ENCODE results near the gene CASK.

Gene CASK

DNA sequence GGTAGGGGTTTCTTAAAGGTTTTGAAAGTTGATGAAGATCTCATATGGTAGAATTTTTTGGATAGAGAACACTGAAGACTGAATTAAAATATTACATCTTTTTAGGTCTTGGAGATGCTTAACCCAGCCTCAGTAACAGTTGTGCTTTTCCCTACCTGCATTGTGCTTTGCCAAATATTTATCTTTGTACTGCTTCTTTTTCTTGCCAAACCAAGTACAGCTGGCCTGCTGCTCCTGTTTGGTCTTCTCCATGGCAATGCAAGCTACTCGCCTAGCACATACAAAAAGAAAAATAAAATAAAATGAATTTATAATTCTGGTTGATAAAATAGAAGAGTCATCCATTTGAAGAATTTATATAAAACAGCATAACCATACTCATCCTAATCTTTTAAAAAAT lies 380.8 kb downstream of the CASK start:
- no peak overlapping the region for H3K4me3 ChIP-seq (ENCODE audit: low read depth in 1 of 2, low read length in 2 of 2)
- H3K4me1 ChIP-seq (ENCODE audit: control insufficient read depth in 1 of 2, insufficient read depth in 2 of 2, low read length in 2 of 2) = no peaks in the 10 kb centered on the region
- no peaks in the 10 kb centered on the region for H3K27me3 ChIP-seq (ENCODE audit: control insufficient read depth in 1 of 2, insufficient read depth in 2 of 2, low read length in 2 of 2)
- no peaks in the 10 kb centered on the region for H3K9me3 ChIP-seq (ENCODE audit: control insufficient read depth in 1 of 2, low read length in 2 of 2)
- peaks cover 9 to 13% of the 10 kb centered on the region in 2 donors for H3K36me3 ChIP-seq (ENCODE audit: control insufficient read depth in 1 of 2, insufficient read depth in 2 of 2, low read length in 2 of 2)
- no peak overlapping the region for H3K9ac ChIP-seq (ENCODE audit: low read depth in 1 of 2, low read length in 2 of 2)
- no peak overlapping the region for H3K27ac ChIP-seq (ENCODE audit: low read depth, low read length)

DNA sequence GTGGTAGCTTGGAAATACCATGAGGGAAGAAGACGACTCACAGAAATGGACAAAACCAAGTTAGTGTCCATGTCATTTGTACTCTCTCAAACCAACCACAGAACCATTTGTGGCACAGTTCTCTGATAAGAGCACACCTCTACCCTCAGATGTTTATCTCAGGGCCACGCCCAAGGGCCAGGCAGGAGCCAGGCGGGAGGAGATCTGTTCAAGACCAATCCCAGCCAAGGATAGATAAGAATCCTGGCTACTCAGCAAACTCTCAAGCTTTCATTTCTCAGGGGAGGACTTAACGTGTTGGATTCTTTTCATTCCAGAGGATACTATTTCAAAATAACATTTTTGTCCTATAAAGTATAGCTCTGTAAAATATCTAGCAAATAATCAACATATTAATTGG lies 381.2 kb downstream of the CASK start:
- no peaks in the 10 kb centered on the region for H3K9me3 ChIP-seq (ENCODE audit: control insufficient read depth in 1 of 2, low read length in 2 of 2)
- H3K4me3 ChIP-seq (ENCODE audit: low read depth in 1 of 2, low read length in 2 of 2) = no peak overlapping the region
- H3K4me1 ChIP-seq (ENCODE audit: control insufficient read depth in 1 of 2, insufficient read depth in 2 of 2, low read length in 2 of 2) = no peaks in the 10 kb centered on the region
- H3K9ac ChIP-seq (ENCODE audit: low read depth in 1 of 2, low read length in 2 of 2) = no peak overlapping the region
- peaks cover 9 to 13% of the 10 kb centered on the region in 2 donors for H3K36me3 ChIP-seq (ENCODE audit: control insufficient read depth in 1 of 2, insufficient read depth in 2 of 2, low read length in 2 of 2)
- no peak overlapping the region for H3K27ac ChIP-seq (ENCODE audit: low read depth, low read length)
- H3K27me3 ChIP-seq (ENCODE audit: control insufficient read depth in 1 of 2, insufficient read depth in 2 of 2, low read length in 2 of 2) = no peaks in the 10 kb centered on the region

DNA sequence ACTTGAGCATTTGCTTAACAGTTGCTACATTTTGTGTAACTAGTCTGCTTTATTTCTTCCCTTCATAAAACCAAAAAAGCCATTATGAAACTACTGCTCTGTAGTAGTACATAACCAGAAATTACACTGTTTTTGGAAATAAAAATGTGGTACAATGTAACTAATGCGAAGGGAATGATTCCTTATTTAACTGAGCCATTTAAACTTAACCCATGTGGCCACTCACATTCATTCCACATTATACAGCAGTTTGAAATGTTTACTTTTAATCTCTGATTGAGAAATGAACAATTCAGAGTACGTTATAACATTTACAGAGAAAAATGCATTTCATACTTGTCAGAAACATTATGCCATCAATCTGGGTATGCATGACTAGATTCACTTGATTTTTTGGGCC lies 382.0 kb downstream of the CASK start:
- Histone ChIP-seq H3K9me3 (ENCODE audit: control insufficient read depth in 1 of 2, low read length in 2 of 2) (no peaks in the 10 kb centered on the region), H3K36me3 (ENCODE audit: control insufficient read depth in 1 of 2, insufficient read depth in 2 of 2, low read length in 2 of 2) (peaks cover 9 to 13% of the 10 kb centered on the region in 2 donors), H3K27me3 (ENCODE audit: control insufficient read depth in 1 of 2, insufficient read depth in 2 of 2, low read length in 2 of 2) (no peaks in the 10 kb centered on the region), H3K4me3 (ENCODE audit: low read depth in 1 of 2, low read length in 2 of 2) (no peak overlapping the region), H3K4me1 (ENCODE audit: control insufficient read depth in 1 of 2, insufficient read depth in 2 of 2, low read length in 2 of 2) (no peaks in the 10 kb centered on the region), H3K9ac (ENCODE audit: low read depth in 1 of 2, low read length in 2 of 2) (no peak overlapping the region), H3K27ac (ENCODE audit: low read depth, low read length) (no peak overlapping the region)

DNA sequence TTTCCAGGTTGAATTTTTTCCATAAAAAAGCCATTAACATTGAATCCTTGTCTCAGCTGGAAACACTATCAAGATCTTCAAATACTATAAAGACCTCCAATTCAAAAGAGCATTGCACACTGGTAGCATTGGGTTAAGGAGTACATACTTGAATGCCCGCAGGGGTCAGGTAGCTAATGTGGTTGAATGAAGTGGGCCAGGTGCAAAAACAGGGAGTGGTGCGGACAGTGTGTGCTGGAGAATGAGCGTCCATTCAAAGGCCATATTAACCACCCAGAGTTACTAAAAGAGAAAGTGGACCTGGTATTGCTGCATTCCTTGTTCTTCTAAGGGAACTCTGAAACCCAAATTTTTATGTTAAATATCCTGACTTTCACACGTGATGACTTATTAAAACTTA lies 384.6 kb downstream of the CASK start:
- Histone ChIP-seq H3K27me3 (ENCODE audit: control insufficient read depth in 1 of 2, insufficient read depth in 2 of 2, low read length in 2 of 2) (no peaks in the 10 kb centered on the region), H3K36me3 (ENCODE audit: control insufficient read depth in 1 of 2, insufficient read depth in 2 of 2, low read length in 2 of 2) (peaks cover 12 to 13% of the 10 kb centered on the region in 2 donors), H3K27ac (ENCODE audit: low read depth, low read length) (no peak overlapping the region), H3K9me3 (ENCODE audit: control insufficient read depth in 1 of 2, low read length in 2 of 2) (no peaks in the 10 kb centered on the region), H3K9ac (ENCODE audit: low read depth in 1 of 2, low read length in 2 of 2) (no peak overlapping the region), H3K4me3 (ENCODE audit: low read depth in 1 of 2, low read length in 2 of 2) (no peak overlapping the region), H3K4me1 (ENCODE audit: control insufficient read depth in 1 of 2, insufficient read depth in 2 of 2, low read length in 2 of 2) (no peaks in the 10 kb centered on the region)

DNA sequence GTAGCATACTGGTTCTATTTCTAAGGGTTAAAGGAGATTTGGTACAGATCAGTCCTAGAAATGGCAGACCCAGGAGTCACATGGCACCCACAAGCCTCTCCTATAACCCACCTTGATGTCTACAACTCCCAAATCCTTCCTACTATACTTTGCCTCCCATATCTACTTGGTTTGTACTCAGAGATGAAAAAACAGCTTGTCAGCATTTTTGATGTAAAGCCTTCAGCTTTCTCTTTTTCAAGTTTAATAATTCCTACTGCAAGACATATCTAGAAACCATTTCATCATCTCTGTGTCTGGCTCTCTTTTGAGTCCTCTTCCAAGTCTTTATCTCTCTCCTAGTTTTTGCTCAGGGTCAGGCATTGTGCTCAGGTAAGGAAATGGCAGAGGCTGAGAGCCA lies 393.3 kb downstream of the CASK start:
- H3K9ac ChIP-seq (ENCODE audit: low read depth in 1 of 2, low read length in 2 of 2) = no peak overlapping the region
- H3K27ac ChIP-seq (ENCODE audit: low read depth, low read length) = no peak overlapping the region
- H3K4me3 ChIP-seq (ENCODE audit: low read depth in 1 of 2, low read length in 2 of 2) = no peak overlapping the region
- H3K36me3 ChIP-seq (ENCODE audit: control insufficient read depth in 1 of 2, insufficient read depth in 2 of 2, low read length in 2 of 2) = peaks cover 19 to 41% of the 10 kb centered on the region in 2 donors
- H3K27me3 ChIP-seq (ENCODE audit: control insufficient read depth in 1 of 2, insufficient read depth in 2 of 2, low read length in 2 of 2) = no peaks in the 10 kb centered on the region
- H3K9me3 ChIP-seq (ENCODE audit: control insufficient read depth in 1 of 2, low read length in 2 of 2) = no peaks in the 10 kb centered on the region
- no peaks in the 10 kb centered on the region for H3K4me1 ChIP-seq (ENCODE audit: control insufficient read depth in 1 of 2, insufficient read depth in 2 of 2, low read length in 2 of 2)

DNA sequence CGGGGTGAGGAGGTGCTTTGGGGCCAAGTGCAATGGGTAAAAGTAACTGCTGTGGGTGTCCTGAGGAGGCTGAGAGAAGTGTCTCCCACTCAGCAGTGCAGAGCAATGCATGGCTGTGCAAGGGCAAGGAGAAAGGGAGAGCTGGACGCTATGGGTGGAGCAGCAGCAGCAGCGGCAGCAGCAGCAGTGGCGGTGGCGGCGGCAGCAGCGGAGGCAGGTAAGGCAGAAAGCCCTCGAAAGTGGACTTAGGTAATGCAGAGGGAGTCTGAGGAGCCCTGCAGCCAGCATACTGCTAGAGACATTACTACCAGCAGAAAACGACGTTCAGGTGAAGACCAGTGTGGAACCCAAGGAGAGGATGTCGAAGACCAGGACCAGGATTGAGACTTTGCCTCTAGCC lies 394.1 kb downstream of the CASK start:
- no peak overlapping the region for H3K9ac ChIP-seq (ENCODE audit: low read depth in 1 of 2, low read length in 2 of 2)
- no peaks in the 10 kb centered on the region for H3K4me1 ChIP-seq (ENCODE audit: control insufficient read depth in 1 of 2, insufficient read depth in 2 of 2, low read length in 2 of 2)
- H3K36me3 ChIP-seq (ENCODE audit: control insufficient read depth in 1 of 2, insufficient read depth in 2 of 2, low read length in 2 of 2) = peaks cover 19 to 42% of the 10 kb centered on the region in 2 donors
- no peak overlapping the region for H3K4me3 ChIP-seq (ENCODE audit: low read depth in 1 of 2, low read length in 2 of 2)
- H3K27ac ChIP-seq (ENCODE audit: low read depth, low read length) = no peak overlapping the region
- no peaks in the 10 kb centered on the region for H3K9me3 ChIP-seq (ENCODE audit: control insufficient read depth in 1 of 2, low read length in 2 of 2)
- no peaks in the 10 kb centered on the region for H3K27me3 ChIP-seq (ENCODE audit: control insufficient read depth in 1 of 2, insufficient read depth in 2 of 2, low read length in 2 of 2)

DNA sequence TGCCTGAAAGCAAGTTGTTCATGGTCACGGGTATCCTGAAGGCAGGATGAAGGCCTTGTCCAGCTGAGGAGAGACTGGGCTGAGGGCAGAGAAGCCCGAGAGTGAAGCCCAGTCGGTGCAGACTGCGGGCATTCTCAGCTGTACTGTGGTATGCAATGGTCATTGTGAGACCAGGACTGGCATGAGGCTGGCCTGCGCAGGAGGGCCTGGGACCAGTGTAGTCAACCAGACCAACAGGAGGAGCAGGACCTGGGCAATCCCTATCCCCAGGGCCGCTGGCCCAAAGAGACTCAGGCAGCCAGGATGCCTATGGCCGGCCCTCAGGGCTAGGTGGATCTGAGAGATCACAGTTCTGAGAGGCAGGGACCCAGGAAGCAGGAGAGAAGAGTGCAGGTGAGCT lies 394.6 kb downstream of the CASK start:
- no peaks in the 10 kb centered on the region for H3K27me3 ChIP-seq (ENCODE audit: control insufficient read depth in 1 of 2, insufficient read depth in 2 of 2, low read length in 2 of 2)
- peaks cover 19 to 40% of the 10 kb centered on the region in 2 donors for H3K36me3 ChIP-seq (ENCODE audit: control insufficient read depth in 1 of 2, insufficient read depth in 2 of 2, low read length in 2 of 2)
- no peak overlapping the region for H3K27ac ChIP-seq (ENCODE audit: low read depth, low read length)
- H3K9me3 ChIP-seq (ENCODE audit: control insufficient read depth in 1 of 2, low read length in 2 of 2) = no peaks in the 10 kb centered on the region
- no peak overlapping the region for H3K9ac ChIP-seq (ENCODE audit: low read depth in 1 of 2, low read length in 2 of 2)
- H3K4me3 ChIP-seq (ENCODE audit: low read depth in 1 of 2, low read length in 2 of 2) = no peak overlapping the region
- H3K4me1 ChIP-seq (ENCODE audit: control insufficient read depth in 1 of 2, insufficient read depth in 2 of 2, low read length in 2 of 2) = no peaks in the 10 kb centered on the region

DNA sequence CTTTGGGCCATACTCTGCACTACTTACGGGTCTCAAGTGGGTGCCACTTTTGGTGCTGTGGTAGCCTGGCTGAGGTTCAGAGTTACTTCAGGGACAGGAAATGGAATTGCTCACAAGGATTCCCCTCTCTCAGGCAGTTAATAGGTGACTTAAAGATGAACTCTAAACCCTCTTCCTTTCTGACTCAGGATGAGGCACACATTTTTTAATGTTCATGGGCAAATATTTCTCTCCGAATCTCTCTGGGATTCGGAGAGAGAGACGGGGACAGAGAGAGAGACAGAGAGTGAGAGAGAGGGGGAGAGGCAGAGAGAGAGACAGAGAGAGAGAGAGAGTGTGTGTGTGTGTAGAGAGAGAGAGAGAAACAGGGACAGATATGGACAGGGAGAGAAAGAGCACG lies 396.4 kb downstream of the CASK start:
- H3K4me3 ChIP-seq (ENCODE audit: low read depth in 1 of 2, low read length in 2 of 2) = no peak overlapping the region
- no peaks in the 10 kb centered on the region for H3K4me1 ChIP-seq (ENCODE audit: control insufficient read depth in 1 of 2, insufficient read depth in 2 of 2, low read length in 2 of 2)
- H3K27ac ChIP-seq (ENCODE audit: low read depth, low read length) = no peak overlapping the region
- H3K9me3 ChIP-seq (ENCODE audit: control insufficient read depth in 1 of 2, low read length in 2 of 2) = no peaks in the 10 kb centered on the region
- peaks cover 19 to 51% of the 10 kb centered on the region in 2 donors for H3K36me3 ChIP-seq (ENCODE audit: control insufficient read depth in 1 of 2, insufficient read depth in 2 of 2, low read length in 2 of 2)
- H3K27me3 ChIP-seq (ENCODE audit: control insufficient read depth in 1 of 2, insufficient read depth in 2 of 2, low read length in 2 of 2) = no peaks in the 10 kb centered on the region
- no peak overlapping the region for H3K9ac ChIP-seq (ENCODE audit: low read depth in 1 of 2, low read length in 2 of 2)

DNA sequence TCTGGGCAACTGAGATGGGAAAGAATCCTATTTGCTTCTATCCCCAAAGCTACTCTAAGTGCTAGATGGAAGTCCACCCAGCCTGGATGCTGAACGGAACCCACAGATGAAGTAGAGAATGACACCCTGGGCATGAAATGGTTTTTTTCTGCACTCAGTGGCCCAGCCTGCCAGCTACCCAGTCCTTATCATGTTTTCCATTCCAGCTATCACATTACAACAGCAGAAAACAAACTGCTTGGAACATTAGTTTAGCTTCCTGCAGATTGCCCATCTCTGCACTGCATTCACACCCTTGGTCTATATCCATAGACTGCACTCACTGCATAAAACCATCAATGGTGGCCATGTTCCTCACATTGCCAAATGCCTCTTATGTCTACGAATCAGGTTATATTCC lies 397.1 kb downstream of the CASK start:
- Histone ChIP-seq H3K4me3 (ENCODE audit: low read depth in 1 of 2, low read length in 2 of 2) (no peak overlapping the region), H3K9ac (ENCODE audit: low read depth in 1 of 2, low read length in 2 of 2) (no peak overlapping the region), H3K27ac (ENCODE audit: low read depth, low read length) (no peak overlapping the region), H3K9me3 (ENCODE audit: control insufficient read depth in 1 of 2, low read length in 2 of 2) (no peaks in the 10 kb centered on the region), H3K27me3 (ENCODE audit: control insufficient read depth in 1 of 2, insufficient read depth in 2 of 2, low read length in 2 of 2) (no peaks in the 10 kb centered on the region), H3K4me1 (ENCODE audit: control insufficient read depth in 1 of 2, insufficient read depth in 2 of 2, low read length in 2 of 2) (no peaks in the 10 kb centered on the region), H3K36me3 (ENCODE audit: control insufficient read depth in 1 of 2, insufficient read depth in 2 of 2, low read length in 2 of 2) (peaks cover 19 to 54% of the 10 kb centered on the region in 2 donors)

DNA sequence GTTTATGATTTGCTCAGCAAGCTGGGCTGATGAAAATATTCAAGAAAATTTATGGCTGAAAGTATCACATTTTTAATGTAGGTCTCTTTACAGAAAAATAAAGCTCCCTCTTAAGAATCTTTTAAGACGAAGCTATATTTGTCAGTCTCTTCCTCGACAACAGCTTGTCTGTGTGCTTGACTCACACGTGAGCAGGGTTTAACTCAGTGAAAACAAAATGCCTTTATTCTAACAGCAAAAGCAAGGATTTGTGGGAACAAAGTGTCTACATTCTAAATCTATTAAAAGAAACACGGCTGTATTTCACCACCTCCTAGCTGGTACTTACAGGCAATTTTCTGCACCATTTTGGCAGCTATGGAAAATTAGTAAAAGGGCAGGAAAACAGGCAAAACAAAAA lies 400.7 kb downstream of the CASK start:
- H3K4me1 ChIP-seq (ENCODE audit: control insufficient read depth in 1 of 2, insufficient read depth in 2 of 2, low read length in 2 of 2) = no peaks in the 10 kb centered on the region
- no peak overlapping the region for H3K9ac ChIP-seq (ENCODE audit: low read depth in 1 of 2, low read length in 2 of 2)
- H3K4me3 ChIP-seq (ENCODE audit: low read depth in 1 of 2, low read length in 2 of 2) = no peak overlapping the region
- no peaks in the 10 kb centered on the region for H3K27me3 ChIP-seq (ENCODE audit: control insufficient read depth in 1 of 2, insufficient read depth in 2 of 2, low read length in 2 of 2)
- no peaks in the 10 kb centered on the region for H3K9me3 ChIP-seq (ENCODE audit: control insufficient read depth in 1 of 2, low read length in 2 of 2)
- H3K27ac ChIP-seq (ENCODE audit: low read depth, low read length) = no peak overlapping the region
- H3K36me3 ChIP-seq (ENCODE audit: control insufficient read depth in 1 of 2, insufficient read depth in 2 of 2, low read length in 2 of 2) = peaks cover 0 to 34% of the 10 kb centered on the region in 2 donors

DNA sequence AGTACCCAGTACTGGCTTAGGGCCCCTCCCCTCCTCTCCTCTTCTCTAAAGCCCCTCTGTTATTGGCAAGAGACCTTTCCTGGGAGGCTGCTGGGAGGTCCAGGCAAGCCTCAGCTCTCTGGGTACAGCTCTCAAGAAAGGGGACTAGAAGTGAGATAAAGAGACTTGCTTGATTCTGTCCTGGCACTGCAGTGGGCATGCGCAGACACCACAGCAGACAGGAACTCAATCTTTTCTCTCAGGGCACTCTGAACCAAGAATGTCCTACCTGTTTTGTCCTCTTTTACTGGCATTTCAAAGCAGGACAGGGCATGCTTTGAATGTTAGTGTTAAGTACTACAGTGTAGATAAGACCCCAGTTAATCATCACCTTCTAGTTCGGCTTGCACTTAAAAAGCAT lies 401.3 kb downstream of the CASK start:
- Histone ChIP-seq H3K4me1 (ENCODE audit: control insufficient read depth in 1 of 2, insufficient read depth in 2 of 2, low read length in 2 of 2) (no peaks in the 10 kb centered on the region), H3K27ac (ENCODE audit: low read depth, low read length) (no peak overlapping the region), H3K4me3 (ENCODE audit: low read depth in 1 of 2, low read length in 2 of 2) (no peak overlapping the region)

More for the DNA sequence above, 401.3 kb downstream of the CASK start:
- H3K9ac ChIP-seq (ENCODE audit: low read depth in 1 of 2, low read length in 2 of 2) = no peak overlapping the region
- H3K9me3 ChIP-seq (ENCODE audit: control insufficient read depth in 1 of 2, low read length in 2 of 2) = no peaks in the 10 kb centered on the region
- no peaks in the 10 kb centered on the region for H3K27me3 ChIP-seq (ENCODE audit: control insufficient read depth in 1 of 2, insufficient read depth in 2 of 2, low read length in 2 of 2)
- peaks cover 0 to 28% of the 10 kb centered on the region in 2 donors for H3K36me3 ChIP-seq (ENCODE audit: control insufficient read depth in 1 of 2, insufficient read depth in 2 of 2, low read length in 2 of 2)
